SIG-M5 treated with dmso at 0.1 percent for 504 hours (cell line): Measurements from ENCODE around the gene BASP1.
"Not testable (repeated sequence)": the region's sequence is repeated elsewhere in the genome, so short reads cannot be mapped to it uniquely, and the experiment has no call there.

Source experiments
- DNase-seq: peaks from one replicate; lab custom pipeline; 2025; ENCODE audit not compliant: unreplicated experiment; lab: John Stamatoyannopoulos, UW

BASP1 gene

GRCh38 chr5:17249029-17249634 lies 31.7 kb downstream of the BASP1 start:
- peak; percentile 66 for DNase-seq

GRCh38 chr5:17249841-17250240 lies 32.4 kb downstream of the BASP1 start:
- not testable (repeated sequence) for DNase-seq

GRCh38 chr5:17252543-17252942 lies 35.1 kb downstream of the BASP1 start:
- DNase-seq = no peak

GRCh38 chr5:17255471-17256021 lies 38.1 kb downstream of the BASP1 start:
- DNase-seq = peak; percentile 98

GRCh38 chr5:17256171-17256570 lies 38.7 kb downstream of the BASP1 start:
- no peak for DNase-seq

GRCh38 chr5:17256839-17257238 lies 39.4 kb downstream of the BASP1 start:
- DNase-seq = no peak

GRCh38 chr5:17257705-17258273 lies 40.4 kb downstream of the BASP1 start:
- DNase-seq = no peak

GRCh38 chr5:17258431-17258830 lies 41.0 kb downstream of the BASP1 start:
- no peak for DNase-seq

GRCh38 chr5:17259012-17259411 lies 41.6 kb downstream of the BASP1 start:
- DNase-seq = not testable (repeated sequence)

GRCh38 chr5:17259630-17260257 lies 42.3 kb downstream of the BASP1 start:
- DNase-seq = no peak

- DNase-seq = no peak
Observed at GRCh38 chr5:17260549-17260948, 43.1 kb downstream of the BASP1 start.

GRCh38 chr5:17261075-17261474 lies 43.6 kb downstream of the BASP1 start:
- no peak for DNase-seq

GRCh38 chr5:17265041-17265440 lies 47.6 kb downstream of the BASP1 start:
- no peak for DNase-seq

- DNase-seq = no peak
Observed at GRCh38 chr5:17267106-17267505, 49.7 kb downstream of the BASP1 start.

- DNase-seq = no peak
Observed at GRCh38 chr5:17269201-17269600, 51.8 kb downstream of the BASP1 start.

- no peak for DNase-seq
Observed at GRCh38 chr5:17272111-17272510, 54.7 kb downstream of the BASP1 start.

GRCh38 chr5:17275289-17276158 lies 58.1 kb downstream of the BASP1 start:
- no peak for DNase-seq

GRCh38 chr5:17276445-17276844 lies 59.0 kb downstream of the BASP1 start:
- no peak for DNase-seq

- no peak for DNase-seq
Observed at GRCh38 chr5:17277907-17278306, 60.5 kb downstream of the BASP1 start.

GRCh38 chr5:17278931-17279330 lies 61.5 kb downstream of the BASP1 start:
- DNase-seq = no peak

- no peak for DNase-seq
Observed at GRCh38 chr5:17279487-17279886, 62.1 kb downstream of the BASP1 start.
